HG02610 (cell line): ENCODE results near the gene L2HGDH.

Experiments
- ATAC-seq: cut with Tn5 transposase; IDR thresholded peaks from one replicate; pipeline ENCODE4 v1.9.1; 2021; ENCODE audit warnings: mild to moderate bottlenecking, moderate library complexity; ENCODE audit not compliant: unreplicated experiment

L2HGDH gene

DNA sequence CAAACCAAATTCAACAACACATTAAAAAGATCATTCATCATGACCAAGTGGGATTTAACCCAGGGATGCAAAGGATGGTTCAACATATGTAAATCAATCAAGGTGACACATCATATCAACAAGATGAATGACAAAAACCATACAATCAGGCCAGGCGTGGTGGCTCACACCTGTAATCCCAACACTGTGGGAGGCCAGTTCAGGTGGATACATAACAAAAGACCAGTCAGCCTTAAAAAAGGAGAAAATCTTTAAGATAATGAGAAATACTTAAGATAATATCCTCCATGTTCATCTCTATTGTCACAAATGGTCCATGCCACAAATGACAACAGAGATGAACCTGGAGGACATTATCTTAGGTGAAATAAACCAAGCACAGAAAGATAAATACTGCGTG lies 12.4 kb downstream of the L2HGDH start:
- no peak for ATAC-seq

GRCh38 chr14:50290306-50290705 lies 21.7 kb downstream of the L2HGDH start:
- no peak for ATAC-seq

DNA sequence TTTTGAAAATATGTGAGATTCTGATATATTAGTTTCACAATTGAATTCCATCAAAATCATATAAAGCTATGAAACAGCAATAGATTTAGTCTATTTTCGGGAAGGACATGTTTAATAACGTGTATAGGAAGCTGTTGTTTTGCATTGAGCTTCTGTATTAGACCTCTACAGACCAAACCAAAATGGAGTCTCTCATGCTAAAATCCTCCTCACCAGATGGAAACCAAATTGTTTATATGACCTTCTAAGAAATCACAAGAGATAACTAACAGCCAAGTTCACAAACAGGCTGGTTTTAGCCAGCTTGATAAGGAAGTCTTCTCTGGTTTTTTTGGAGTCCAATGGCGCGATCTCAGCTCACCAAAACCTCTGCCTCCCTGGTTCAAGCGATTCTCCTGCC lies 23.9 kb downstream of the L2HGDH start:
- ATAC-seq = no peak

- no peak for ATAC-seq
Observed at GRCh38 chr14:50285861-50286260, 26.2 kb downstream of the L2HGDH start.

GRCh38 chr14:50272498-50272897 lies 39.5 kb downstream of the L2HGDH start:
- ATAC-seq = no peak

DNA sequence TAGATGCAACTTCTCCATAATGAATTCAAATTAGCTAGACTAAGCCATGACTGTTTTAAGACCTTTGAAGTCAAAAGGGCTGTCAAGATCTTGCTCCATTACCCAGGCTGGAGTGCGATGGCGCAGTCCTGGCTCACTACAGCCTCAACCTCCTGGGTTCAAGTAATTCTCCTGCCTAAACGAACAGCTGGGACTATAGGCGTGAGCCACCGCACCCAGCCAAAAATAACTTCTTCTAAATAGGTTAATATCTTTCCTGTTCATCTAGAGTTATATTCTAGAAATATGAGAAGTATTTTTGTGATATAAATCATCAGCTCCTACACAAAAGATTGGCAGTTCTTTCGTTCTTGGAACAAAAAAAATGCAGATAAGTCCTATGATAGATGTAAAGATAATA lies 41.1 kb downstream of the L2HGDH start:
- ATAC-seq = no peak

DNA sequence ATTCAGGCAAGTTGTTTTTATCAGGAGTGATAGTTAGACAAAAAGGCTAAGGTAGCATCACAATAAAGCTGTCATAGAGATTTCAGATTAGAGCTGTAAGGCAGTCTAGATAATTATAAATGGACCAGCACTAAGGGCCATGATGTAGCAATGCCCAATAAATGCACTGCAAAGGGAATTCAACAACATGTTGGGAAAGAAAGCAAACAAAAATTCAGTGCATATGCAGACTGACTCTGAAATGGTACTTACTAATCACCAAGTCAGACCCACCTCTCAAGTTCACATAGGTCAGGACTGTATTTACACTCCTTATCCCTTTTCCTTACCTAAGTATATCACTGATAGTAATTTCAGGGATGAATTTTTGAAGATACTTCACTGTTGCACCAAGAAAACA lies 47.0 kb downstream of the L2HGDH start:
- ATAC-seq = no peak

- no peak for ATAC-seq
Observed at GRCh38 chr14:50263321-50263720, 48.7 kb downstream of the L2HGDH start.

DNA sequence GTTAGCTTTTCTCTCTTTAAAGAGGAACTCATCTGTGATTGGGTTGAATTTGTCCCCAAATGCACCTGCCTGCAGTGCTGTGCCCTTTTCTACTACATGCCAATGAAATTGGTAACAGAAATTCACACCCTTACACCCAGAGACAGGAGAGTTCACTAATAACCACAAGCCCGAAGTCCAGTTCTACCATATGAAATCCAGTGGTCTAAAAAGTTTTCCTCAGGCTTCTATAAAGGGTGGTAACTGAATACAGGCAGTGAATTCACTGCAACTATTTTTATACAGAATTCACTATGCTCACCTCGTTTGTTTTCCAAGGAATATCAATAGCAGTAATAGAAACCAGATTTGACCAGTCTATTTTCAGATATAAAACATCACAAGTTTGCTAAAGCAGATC lies 49.2 kb downstream of the L2HGDH start:
- no peak for ATAC-seq

DNA sequence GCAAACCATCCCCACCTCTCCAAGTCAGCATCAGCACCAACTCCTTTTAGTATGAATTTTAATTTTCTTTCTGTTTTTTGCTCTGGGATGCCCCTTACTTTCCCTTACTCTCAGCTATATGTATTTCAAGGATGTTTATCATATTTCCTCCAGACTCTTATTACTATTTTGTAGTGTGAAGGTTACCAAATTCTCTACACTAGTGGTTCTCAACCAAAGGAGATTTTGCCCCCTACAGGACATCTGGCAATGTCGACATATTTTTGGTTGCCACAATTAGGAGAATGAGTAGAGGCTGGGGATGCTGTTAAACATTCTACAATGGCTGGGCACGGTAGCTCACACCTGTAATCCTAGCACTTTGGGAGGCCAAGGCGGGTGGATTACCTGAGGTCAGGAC lies 51.5 kb downstream of the L2HGDH start:
- ATAC-seq = no peak

- no peak for ATAC-seq
Observed at GRCh38 chr14:50260072-50260471, 52.0 kb downstream of the L2HGDH start.

GRCh38 chr14:50257732-50258131 lies 54.3 kb downstream of the L2HGDH start:
- no peak for ATAC-seq

DNA sequence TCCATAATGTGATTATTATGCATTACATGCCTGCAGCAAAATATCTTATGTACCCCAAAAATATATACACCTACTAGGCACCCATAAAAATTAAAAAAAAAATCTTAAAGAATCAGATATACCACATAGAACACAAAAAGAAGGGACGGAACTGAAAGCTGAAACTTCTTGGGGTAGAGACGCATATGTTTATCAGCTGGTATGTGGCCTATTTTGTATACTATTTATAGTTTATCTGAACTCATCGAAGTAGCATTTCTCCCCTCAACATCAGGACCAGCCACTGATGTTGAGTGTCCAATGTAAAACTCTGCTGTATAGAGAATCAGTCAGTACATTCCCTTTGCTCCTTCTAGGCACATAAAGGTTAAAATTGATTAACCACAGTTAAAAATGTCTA lies 57.8 kb downstream of the L2HGDH start:
- ATAC-seq = no peak

- no peak for ATAC-seq
Observed at GRCh38 chr14:50249136-50249775, 62.8 kb downstream of the L2HGDH start.

DNA sequence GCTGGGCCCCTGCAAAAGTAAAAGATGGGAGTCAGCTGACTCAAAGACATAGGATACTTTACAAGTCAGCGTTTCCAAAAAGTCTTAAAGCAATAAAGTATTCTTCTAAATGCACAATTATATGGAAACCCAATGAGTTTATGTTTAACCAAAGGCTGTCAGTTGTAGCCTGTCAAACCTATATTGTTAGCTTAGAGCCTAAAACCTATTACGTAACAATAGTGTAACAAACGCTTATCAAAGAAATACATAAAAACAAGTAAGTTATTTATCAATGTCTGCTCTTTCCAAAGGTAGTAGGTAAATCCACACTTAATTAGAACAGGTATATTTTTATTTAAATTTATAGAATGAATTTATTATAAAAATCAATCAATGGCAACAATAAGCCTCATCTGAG lies 64.8 kb downstream of the L2HGDH start:
- ATAC-seq = no peak

DNA sequence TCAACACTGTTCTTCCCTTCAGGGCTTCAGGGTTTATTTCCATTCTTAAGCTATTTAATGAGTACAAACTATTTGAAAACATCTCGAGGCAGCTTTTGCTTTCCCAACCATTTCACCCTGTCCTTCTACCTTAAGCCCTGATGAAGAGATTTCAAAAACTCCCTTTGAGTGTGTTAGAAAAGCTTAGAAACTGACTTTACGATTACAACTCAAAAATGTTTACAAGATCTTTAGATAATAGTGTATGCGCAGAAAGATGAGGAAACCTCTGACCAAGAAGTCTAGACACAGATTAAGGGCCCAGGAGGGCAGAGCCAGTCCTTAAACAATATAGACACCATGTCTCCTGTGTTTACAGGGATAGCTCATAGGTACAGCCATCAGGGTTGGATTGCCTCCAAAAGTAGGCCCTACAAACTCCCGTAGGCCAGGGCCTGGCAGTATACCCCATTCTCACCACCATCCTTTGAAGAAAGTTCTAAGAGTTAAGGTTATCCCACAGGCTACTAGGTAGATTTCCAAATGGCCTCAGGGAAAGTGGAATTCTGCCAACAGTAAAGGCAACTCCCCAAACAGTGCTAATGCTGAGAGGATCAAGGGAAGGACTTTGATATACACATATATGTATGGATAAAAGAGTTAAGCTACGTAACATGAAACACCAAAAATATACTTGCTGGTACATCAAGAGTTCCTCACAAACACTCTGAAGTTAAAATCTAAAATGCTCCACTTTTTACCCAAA lies 69.3 kb downstream of the L2HGDH start:
- no peak for ATAC-seq

DNA sequence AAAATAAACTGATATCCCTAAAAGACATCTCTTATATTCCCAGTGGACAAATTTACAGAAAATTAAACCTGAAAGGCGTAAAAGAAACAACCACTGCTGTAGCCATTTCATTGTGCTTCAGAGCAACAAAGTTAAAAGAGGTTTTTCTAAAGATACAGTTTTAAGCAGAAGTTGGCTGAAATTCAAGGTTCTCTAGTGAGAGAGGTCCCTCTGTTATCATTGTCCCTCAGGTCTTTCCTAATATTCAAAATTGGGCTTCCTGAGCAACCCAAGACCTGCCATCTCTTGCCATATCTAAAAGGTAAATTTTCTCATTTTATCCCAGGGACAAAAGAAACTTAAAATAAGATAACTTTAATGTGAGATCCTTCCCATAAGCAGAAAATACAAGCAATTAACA lies 69.9 kb downstream of the L2HGDH start:
- no peak for ATAC-seq

GRCh38 chr14:50237427-50237826 lies 74.6 kb downstream of the L2HGDH start:
- no peak for ATAC-seq

DNA sequence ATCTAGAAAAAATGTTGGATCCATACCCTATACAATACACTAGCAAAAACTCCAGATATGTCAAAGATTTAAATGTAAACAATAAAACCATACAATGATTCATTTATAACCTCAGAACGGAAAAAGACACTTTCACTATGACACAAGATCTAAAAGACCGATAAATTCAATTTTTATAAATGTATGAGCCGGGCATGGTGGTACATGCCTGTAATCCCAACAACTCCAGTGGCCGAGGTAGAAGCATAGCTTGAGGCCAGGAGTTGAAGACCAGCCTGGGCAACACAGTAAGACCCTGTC lies 78.1 kb downstream of the L2HGDH start:
- no peak for ATAC-seq

- ATAC-seq = no peak
Observed at GRCh38 chr14:50233166-50233950, 78.7 kb downstream of the L2HGDH start.

GRCh38 chr14:50232276-50232642 lies 79.8 kb downstream of the L2HGDH start:
- no peak for ATAC-seq
